K562 (cell line): ENCODE measurements around the gene C1QTNF2.

Experiments used
- BMI1 ChIP-seq: fragments of 150-350 bp; IDR thresholded peaks from 2 replicates; pipeline ENCODE4 v1.6.1; 2014; ENCODE audit warnings: low read length
- EGR1 ChIP-seq: fragments of 450-650 bp; conservative IDR thresholded peaks from 2 replicates; pipeline ENCODE4 v1.6.1; 2017; ENCODE audit warnings: mild to moderate bottlenecking
- EP300 ChIP-seq: IDR thresholded peaks from 2 replicates; pipeline ENCODE4 v1.6.1; 2012; ENCODE audit warnings: low read length, improper control_type of control experiment
- MEF2D ChIP-seq: conservative IDR thresholded peaks from 2 replicates; pipeline ENCODE4 v1.6.1; 2016; ENCODE audit warnings: low read depth, missing genetic modification characterization, missing compliant biosample characterization
- POLR2A ChIP-seq: fragments of 450-650 bp; conservative IDR thresholded peaks from 2 replicates; pipeline ENCODE4 v1.6.1; 2016
- POLR2AphosphoS2 ChIP-seq: IDR thresholded peaks from 2 replicates; pipeline ENCODE4 v1.6.1; 2012; ENCODE audit warnings: low read length, improper control_type of control experiment
- TEAD4 ChIP-seq, 2 experiments: sonication (generic) in 1 of 2; formaldehyde crosslinking in 1 of 2; IDR thresholded peaks; 2 replicates each; pipeline versions ENCODE4 v1.6.1 to v1.8.0; 2012 to 2022; ENCODE audit warnings: borderline replicate concordance in 1 of 2, inconsistent platforms in 1 of 2, low read length in 1 of 2, mild to moderate bottlenecking in 1 of 2, missing genetic modification reagents in 1 of 2
- ZFX ChIP-seq: sonication (generic); formaldehyde crosslinking; IDR thresholded peaks from 2 replicates; pipeline ENCODE4 v1.8.0; 2022; ENCODE audit warnings: mild to moderate bottlenecking, missing genetic modification reagents, moderate library complexity
- ZNF175 ChIP-seq: fragments of 200-800 bp; sonication (Bioruptor generic); IDR thresholded peaks from 2 replicates; pipeline ENCODE4 v1.6.1; 2016; ENCODE audit warnings: low read depth, mild to moderate bottlenecking, missing genetic modification characterization, missing compliant biosample characterization
- TF ChIP-seq, protein P1 (sequence below), 3 experiments: IDR thresholded peaks in 2 of 3; conservative IDR thresholded peaks in 1 of 3; 2 replicates each; pipeline ENCODE4 v1.5.1; 2011 to 2012; ENCODE audit warnings: low read length in 3 of 3, mild to moderate bottlenecking in 3 of 3, control low read depth in 2 of 3, improper control_type of control experiment in 1 of 3, inconsistent platforms in 1 of 3, low read depth in 1 of 3, mixed read lengths in 1 of 3, moderate library complexity in 1 of 3; ENCODE audit not compliant: insufficient read depth in 2 of 3
- TF ChIP-seq, protein P2 (sequence below): IDR thresholded peaks from 3 replicates; pipeline ENCODE4 v1.6.1; 2011; ENCODE audit warnings: borderline replicate concordance, mild to moderate bottlenecking; ENCODE audit not compliant: insufficient read length, insufficient read depth
- TF ChIP-seq, protein P3 (sequence below): fragments of 450-650 bp; formaldehyde crosslinking; IDR thresholded peaks from 2 replicates; pipeline ENCODE4 v1.4.0; 2022; ENCODE audit warnings: missing genetic modification characterization

DNA sequence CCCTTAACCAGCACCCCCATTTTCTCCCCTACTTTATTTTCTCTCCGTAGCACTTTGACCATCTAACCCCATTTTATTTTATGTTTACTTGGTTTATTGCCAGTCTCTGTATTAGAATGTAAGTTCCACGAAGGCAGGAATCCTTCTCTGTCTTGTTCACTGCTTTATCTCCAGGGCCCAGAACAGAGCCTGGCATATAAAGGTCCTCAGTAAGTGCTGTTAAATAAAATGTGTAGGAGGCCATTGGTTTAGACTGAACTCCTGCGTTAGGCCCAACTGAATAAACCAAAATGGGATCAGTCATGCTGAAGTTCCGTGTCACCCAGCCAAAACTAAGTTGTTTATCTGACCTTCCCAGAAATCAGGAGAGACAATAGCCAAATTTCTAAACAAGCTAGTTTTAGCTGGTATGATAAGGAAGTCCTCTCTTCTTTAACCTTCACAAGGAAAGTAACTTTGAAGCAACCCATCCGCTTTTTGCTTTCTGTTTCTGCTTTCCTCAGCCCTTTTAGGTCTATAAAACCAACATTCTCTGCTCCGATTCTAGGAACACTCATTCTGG, 29.0 kb downstream of the C1QTNF2 start:
- TF ChIP-seq MEF2D (tag): no peak
- TF ChIP-seq, protein P1, sequence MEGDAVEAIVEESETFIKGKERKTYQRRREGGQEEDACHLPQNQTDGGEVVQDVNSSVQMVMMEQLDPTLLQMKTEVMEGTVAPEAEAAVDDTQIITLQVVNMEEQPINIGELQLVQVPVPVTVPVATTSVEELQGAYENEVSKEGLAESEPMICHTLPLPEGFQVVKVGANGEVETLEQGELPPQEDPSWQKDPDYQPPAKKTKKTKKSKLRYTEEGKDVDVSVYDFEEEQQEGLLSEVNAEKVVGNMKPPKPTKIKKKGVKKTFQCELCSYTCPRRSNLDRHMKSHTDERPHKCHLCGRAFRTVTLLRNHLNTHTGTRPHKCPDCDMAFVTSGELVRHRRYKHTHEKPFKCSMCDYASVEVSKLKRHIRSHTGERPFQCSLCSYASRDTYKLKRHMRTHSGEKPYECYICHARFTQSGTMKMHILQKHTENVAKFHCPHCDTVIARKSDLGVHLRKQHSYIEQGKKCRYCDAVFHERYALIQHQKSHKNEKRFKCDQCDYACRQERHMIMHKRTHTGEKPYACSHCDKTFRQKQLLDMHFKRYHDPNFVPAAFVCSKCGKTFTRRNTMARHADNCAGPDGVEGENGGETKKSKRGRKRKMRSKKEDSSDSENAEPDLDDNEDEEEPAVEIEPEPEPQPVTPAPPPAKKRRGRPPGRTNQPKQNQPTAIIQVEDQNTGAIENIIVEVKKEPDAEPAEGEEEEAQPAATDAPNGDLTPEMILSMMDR (IDR thresholded peaks at IDR 0.05 in 2 of 3, conservative IDR thresholded peaks at IDR 0.05 in 1 of 3; ENCODE audit: insufficient read depth in 2 of 3, low read depth in 1 of 3, low read length in 3 of 3): no peak
- no peak for TF ChIP-seq EP300
- no peak for TF ChIP-seq POLR2AphosphoS2
- TF ChIP-seq BMI1: no peak
- no peak for TF ChIP-seq POLR2A
- TF ChIP-seq, protein P2, sequence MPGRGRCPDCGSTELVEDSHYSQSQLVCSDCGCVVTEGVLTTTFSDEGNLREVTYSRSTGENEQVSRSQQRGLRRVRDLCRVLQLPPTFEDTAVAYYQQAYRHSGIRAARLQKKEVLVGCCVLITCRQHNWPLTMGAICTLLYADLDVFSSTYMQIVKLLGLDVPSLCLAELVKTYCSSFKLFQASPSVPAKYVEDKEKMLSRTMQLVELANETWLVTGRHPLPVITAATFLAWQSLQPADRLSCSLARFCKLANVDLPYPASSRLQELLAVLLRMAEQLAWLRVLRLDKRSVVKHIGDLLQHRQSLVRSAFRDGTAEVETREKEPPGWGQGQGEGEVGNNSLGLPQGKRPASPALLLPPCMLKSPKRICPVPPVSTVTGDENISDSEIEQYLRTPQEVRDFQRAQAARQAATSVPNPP: no peak
- TF ChIP-seq TEAD4 (IDR thresholded peaks at IDR 0.05; ENCODE audit: low read length): no peak
- no peak for TF ChIP-seq TEAD4 (CRISPR knock-in tag; IDR thresholded peaks at IDR 0.05; ENCODE audit: borderline replicate concordance)
- peak; percentile 46; the same call in 1 of the 2 replicates for TF ChIP-seq ZFX (CRISPR knock-in tag)
- TF ChIP-seq ZNF175: no peak
- TF ChIP-seq, protein P3, sequence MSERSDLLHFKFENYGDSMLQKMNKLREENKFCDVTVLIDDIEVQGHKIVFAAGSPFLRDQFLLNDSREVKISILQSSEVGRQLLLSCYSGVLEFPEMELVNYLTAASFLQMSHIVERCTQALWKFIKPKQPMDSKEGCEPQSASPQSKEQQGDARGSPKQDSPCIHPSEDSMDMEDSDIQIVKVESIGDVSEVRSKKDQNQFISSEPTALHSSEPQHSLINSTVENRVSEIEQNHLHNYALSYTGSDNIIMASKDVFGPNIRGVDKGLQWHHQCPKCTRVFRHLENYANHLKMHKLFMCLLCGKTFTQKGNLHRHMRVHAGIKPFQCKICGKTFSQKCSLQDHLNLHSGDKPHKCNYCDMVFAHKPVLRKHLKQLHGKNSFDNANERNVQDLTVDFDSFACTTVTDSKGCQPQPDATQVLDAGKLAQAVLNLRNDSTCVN (CRISPR knock-in tag): no peak
- no peak for TF ChIP-seq EGR1
